ENCODE results near the gene LCE3B. TPM values are rescaled to one million over a fixed set of nuclear protein-coding genes. Genes with fewer than 3 reads are reported as not detected.

LCE3B gene
- total RNA-seq, 6 experiments from 2014 or later, result not detected

DNA sequence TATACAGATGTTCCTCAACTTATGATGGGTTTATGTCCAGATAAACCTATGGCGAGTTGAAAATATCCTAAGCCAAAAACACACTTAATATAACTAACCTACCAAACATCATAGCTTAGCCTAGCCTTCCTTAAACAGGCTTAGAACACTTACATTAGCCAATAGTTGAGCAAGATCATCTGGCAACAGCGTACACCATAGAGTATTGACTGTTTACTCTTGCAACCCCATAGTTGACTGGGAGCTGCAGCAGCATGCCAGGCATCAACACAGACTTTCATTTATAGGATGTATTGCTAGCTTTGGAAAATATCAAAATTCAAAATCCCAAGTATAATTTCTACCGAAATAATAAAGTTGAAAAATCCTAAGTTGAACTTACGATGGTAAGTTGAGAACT, 44.1 kb downstream of the LCE3B start:
- TF ChIP-seq, protein P1, sequence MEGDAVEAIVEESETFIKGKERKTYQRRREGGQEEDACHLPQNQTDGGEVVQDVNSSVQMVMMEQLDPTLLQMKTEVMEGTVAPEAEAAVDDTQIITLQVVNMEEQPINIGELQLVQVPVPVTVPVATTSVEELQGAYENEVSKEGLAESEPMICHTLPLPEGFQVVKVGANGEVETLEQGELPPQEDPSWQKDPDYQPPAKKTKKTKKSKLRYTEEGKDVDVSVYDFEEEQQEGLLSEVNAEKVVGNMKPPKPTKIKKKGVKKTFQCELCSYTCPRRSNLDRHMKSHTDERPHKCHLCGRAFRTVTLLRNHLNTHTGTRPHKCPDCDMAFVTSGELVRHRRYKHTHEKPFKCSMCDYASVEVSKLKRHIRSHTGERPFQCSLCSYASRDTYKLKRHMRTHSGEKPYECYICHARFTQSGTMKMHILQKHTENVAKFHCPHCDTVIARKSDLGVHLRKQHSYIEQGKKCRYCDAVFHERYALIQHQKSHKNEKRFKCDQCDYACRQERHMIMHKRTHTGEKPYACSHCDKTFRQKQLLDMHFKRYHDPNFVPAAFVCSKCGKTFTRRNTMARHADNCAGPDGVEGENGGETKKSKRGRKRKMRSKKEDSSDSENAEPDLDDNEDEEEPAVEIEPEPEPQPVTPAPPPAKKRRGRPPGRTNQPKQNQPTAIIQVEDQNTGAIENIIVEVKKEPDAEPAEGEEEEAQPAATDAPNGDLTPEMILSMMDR (IDR thresholded peaks at IDR 0.05), result no peak
- TF ChIP-seq POLR2A (IDR thresholded peaks at IDR 0.05), result no peak
- peak; percentile 67 to 83 (median 79) for ATAC-seq

GRCh38 chr1:152658649-152659048, 45.0 kb downstream of the LCE3B start:
- 29% methylated on average over 3 of the region's 3 CpGs for WGBS (ENCODE audit: insufficient coverage, low coverage, low lambda C conversion rate, missing lambda C conversion rate)
- no peak overlapping the region for H3K4me3 ChIP-seq
- no peaks in the 10 kb centered on the region for H3K4me1 ChIP-seq
- peak; percentile 89 to 93 (median 92) for ATAC-seq
- H3K36me3 ChIP-seq, result no peaks in the 10 kb centered on the region
- H3K27me3 ChIP-seq, result no peaks in the 10 kb centered on the region
- H3K9me3 ChIP-seq, result no peaks in the 10 kb centered on the region
- H3K27ac ChIP-seq, result no peak overlapping the region
- peak; percentile 38 to 85 (median 79) for DNase-seq
- intact Hi-C loops (cut with DNase I), result no loop called here
- TF ChIP-seq, protein P1 (IDR thresholded peaks at IDR 0.05), result no peak
- no peak for TF ChIP-seq POLR2A (IDR thresholded peaks at IDR 0.05)

More for the DNA sequence above, 44.1 kb downstream of the LCE3B start:
- Histone ChIP-seq H3K4me1 (no peaks in the 10 kb centered on the region), H3K27me3 (no peaks in the 10 kb centered on the region), H3K36me3 (no peaks in the 10 kb centered on the region), H3K27ac (no peak overlapping the region), H3K4me3 (no peak overlapping the region), H3K9me3 (no peaks in the 10 kb centered on the region)
- intact Hi-C loops (cut with DNase I), result no loop called here
- DNase-seq, result peak in 1 of 3 donors; percentile 50
- WGBS (ENCODE audit: insufficient coverage, low coverage, low lambda C conversion rate, missing lambda C conversion rate), result 58% methylated on average over 4 of the region's 4 CpGs

GRCh38 chr1:152663098-152663497, 49.5 kb downstream of the LCE3B start, which contains the start of gene LCE2D:
Gene LCE2D, plus strand, starts transcription at chr1:152663380. Its CDS starts 726 bp downstream, at chr1:152664106.
- no peaks in the 10 kb centered on the region for H3K4me1 ChIP-seq
- H3K36me3 ChIP-seq, result no peaks in the 10 kb centered on the region
- intact Hi-C loops (cut with DNase I), result no loop called here
- no peak for ATAC-seq
- no peak for TF ChIP-seq POLR2A (IDR thresholded peaks at IDR 0.05)
- TF ChIP-seq, protein P1 (IDR thresholded peaks at IDR 0.05), result no peak
- no peak within 1 kb of the TSS for H3K27ac ChIP-seq
- no peaks in the 10 kb centered on the region for H3K27me3 ChIP-seq
- no peak within 1 kb of the TSS for H3K4me3 ChIP-seq
- DNase-seq, result no peak
- 75% methylated on average over 1 of the region's 3 CpGs for WGBS (ENCODE audit: insufficient coverage, low coverage, low lambda C conversion rate, missing lambda C conversion rate)
- H3K9me3 ChIP-seq, result no peaks in the 10 kb centered on the region

Small RNAs within 50 kb of the gene (small RNA-seq; reads per million reads assigned to genes)
- gene LCE3A (0 reads per million in 2 experiments), gene LCE3B (0 reads per million in 2 experiments)

Other genes with a start within 250 kb of the LCE3B start
- not detected for gene CRNN, start 199.5 kb upstream of the LCE3B start, total RNA-seq
- not detected for gene LCE5A, start 103.0 kb upstream of the LCE3B start, total RNA-seq
- gene CRCT1, start 99.3 kb upstream of the LCE3B start, total RNA-seq, result not detected
- gene LCE3E, start 47.0 kb upstream of the LCE3B start, total RNA-seq, result not detected
- gene LCE3D, start 33.3 kb upstream of the LCE3B start, total RNA-seq, result not detected
- not detected for gene LCE3C, start 13.6 kb upstream of the LCE3B start, total RNA-seq
- not detected for gene LCE3A, start 9.3 kb downstream of the LCE3B start, total RNA-seq
- gene LCE2D, start 49.6 kb downstream of the LCE3B start, total RNA-seq, result not detected
- not detected for gene LCE2C, start 61.5 kb downstream of the LCE3B start, total RNA-seq
- not detected for gene LCE2B, start 72.3 kb downstream of the LCE3B start, total RNA-seq
- not detected for gene LCE2A, start 84.5 kb downstream of the LCE3B start, total RNA-seq
- not detected for gene LCE4A, start 94.3 kb downstream of the LCE3B start, total RNA-seq
- gene KPRP, start 144.2 kb downstream of the LCE3B start, total RNA-seq, result not detected
- not detected for gene LCE1F, start 161.3 kb downstream of the LCE3B start, total RNA-seq
- not detected for gene LCE1E, start 172.4 kb downstream of the LCE3B start, total RNA-seq
- gene LCE1D, start 182.9 kb downstream of the LCE3B start, total RNA-seq, result not detected
- not detected for gene LCE1C, start 192.8 kb downstream of the LCE3B start, total RNA-seq
- not detected for gene LCE1B, start 198.2 kb downstream of the LCE3B start, total RNA-seq
- gene LCE1A, start 213.7 kb downstream of the LCE3B start, total RNA-seq, result not detected
- not detected for gene LCE6A, start 229.0 kb downstream of the LCE3B start, total RNA-seq
- gene LCE7A, start 246.2 kb downstream of the LCE3B start, total RNA-seq, result not detected